Measurements from ENCODE around the gene S1PR3.

S1PR3 gene

GRCh38 chr9:88959727-88960469 lies 31.4 kb upstream of the S1PR3 start:
- ATAC-seq: no peak
- Mint-ChIP-seq H3K4me3 (no peak overlapping the region), H3K27me3 (peaks cover 10% of the 10 kb centered on the region), H3K27ac (no peak overlapping the region), H3K36me3 (no peaks in the 10 kb centered on the region), H3K9me3 (peaks cover 5% of the 10 kb centered on the region), H3K4me1 (no peaks in the 10 kb centered on the region)

- no peak for ATAC-seq
- no peak overlapping the region for H3K27ac Mint-ChIP-seq
- no peaks in the 10 kb centered on the region for H3K4me1 Mint-ChIP-seq
- H3K9me3 Mint-ChIP-seq: peaks cover 5% of the 10 kb centered on the region
- H3K4me3 Mint-ChIP-seq: no peak overlapping the region
- H3K36me3 Mint-ChIP-seq: no peaks in the 10 kb centered on the region
- H3K27me3 Mint-ChIP-seq: peaks cover 10% of the 10 kb centered on the region
These were observed 30.6 kb upstream of the S1PR3 start for GRCh38 chr9:88960632-88961031.

GRCh38 chr9:88965473-88965872 lies 25.8 kb upstream of the S1PR3 start:
- ATAC-seq: no peak
- H3K27ac Mint-ChIP-seq: no peak overlapping the region
- H3K36me3 Mint-ChIP-seq: no peaks in the 10 kb centered on the region
- H3K9me3 Mint-ChIP-seq: peaks cover 5% of the 10 kb centered on the region
- no peak overlapping the region for H3K4me3 Mint-ChIP-seq
- no peaks in the 10 kb centered on the region for H3K4me1 Mint-ChIP-seq
- peaks cover 9% of the 10 kb centered on the region for H3K27me3 Mint-ChIP-seq

- Mint-ChIP-seq H3K36me3 (no peaks in the 10 kb centered on the region), H3K4me3 (no peak overlapping the region), H3K27ac (no peak overlapping the region), H3K9me3 (no peaks in the 10 kb centered on the region), H3K27me3 (no peaks in the 10 kb centered on the region), H3K4me1 (no peaks in the 10 kb centered on the region)
- ATAC-seq: no peak
These were observed 24.2 kb upstream of the S1PR3 start for GRCh38 chr9:88966894-88967676.

- H3K4me3 Mint-ChIP-seq: no peak overlapping the region
- H3K27ac Mint-ChIP-seq: no peak overlapping the region
- H3K4me1 Mint-ChIP-seq: no peaks in the 10 kb centered on the region
- ATAC-seq: no peak
- H3K9me3 Mint-ChIP-seq: no peaks in the 10 kb centered on the region
- no peaks in the 10 kb centered on the region for H3K27me3 Mint-ChIP-seq
- H3K36me3 Mint-ChIP-seq: no peaks in the 10 kb centered on the region
These were observed 22.5 kb upstream of the S1PR3 start for GRCh38 chr9:88968799-88969198.

- Mint-ChIP-seq H3K27ac (no peak overlapping the region), H3K4me1 (no peaks in the 10 kb centered on the region), H3K4me3 (no peak overlapping the region), H3K27me3 (no peaks in the 10 kb centered on the region), H3K36me3 (no peaks in the 10 kb centered on the region), H3K9me3 (no peaks in the 10 kb centered on the region)
- ATAC-seq: peak; percentile 7
These were observed 21.5 kb upstream of the S1PR3 start for GRCh38 chr9:88969646-88970373.

GRCh38 chr9:88971131-88971960 lies 19.9 kb upstream of the S1PR3 start:
- H3K4me3 Mint-ChIP-seq: no peak overlapping the region
- peaks cover 2% of the 10 kb centered on the region for H3K27me3 Mint-ChIP-seq
- H3K36me3 Mint-ChIP-seq: no peaks in the 10 kb centered on the region
- H3K9me3 Mint-ChIP-seq: no peaks in the 10 kb centered on the region
- no peaks in the 10 kb centered on the region for H3K4me1 Mint-ChIP-seq
- no peak overlapping the region for H3K27ac Mint-ChIP-seq
- ATAC-seq: no peak

GRCh38 chr9:88972401-88972800 lies 18.9 kb upstream of the S1PR3 start:
- Mint-ChIP-seq H3K27ac (no peak overlapping the region), H3K4me3 (no peak overlapping the region), H3K36me3 (no peaks in the 10 kb centered on the region), H3K9me3 (no peaks in the 10 kb centered on the region), H3K27me3 (peaks cover 12% of the 10 kb centered on the region), H3K4me1 (no peaks in the 10 kb centered on the region)
- ATAC-seq: no peak

GRCh38 chr9:88973281-88974045 lies 17.8 kb upstream of the S1PR3 start:
- H3K36me3 Mint-ChIP-seq: no peaks in the 10 kb centered on the region
- H3K27ac Mint-ChIP-seq: no peak overlapping the region
- H3K9me3 Mint-ChIP-seq: no peaks in the 10 kb centered on the region
- H3K27me3 Mint-ChIP-seq: peaks cover 17% of the 10 kb centered on the region
- no peaks in the 10 kb centered on the region for H3K4me1 Mint-ChIP-seq
- no peak overlapping the region for H3K4me3 Mint-ChIP-seq
- no peak for ATAC-seq

GRCh38 chr9:88974641-88975040 lies 16.6 kb upstream of the S1PR3 start:
- no peaks in the 10 kb centered on the region for H3K4me1 Mint-ChIP-seq
- no peak overlapping the region for H3K27ac Mint-ChIP-seq
- no peak for ATAC-seq
- no peaks in the 10 kb centered on the region for H3K36me3 Mint-ChIP-seq
- no peak overlapping the region for H3K4me3 Mint-ChIP-seq
- H3K27me3 Mint-ChIP-seq: peaks cover 17% of the 10 kb centered on the region
- no peaks in the 10 kb centered on the region for H3K9me3 Mint-ChIP-seq

GRCh38 chr9:88975966-88976889 lies 15.0 kb upstream of the S1PR3 start:
- H3K4me3 Mint-ChIP-seq: no peak overlapping the region
- no peak for ATAC-seq
- H3K4me1 Mint-ChIP-seq: no peaks in the 10 kb centered on the region
- no peaks in the 10 kb centered on the region for H3K9me3 Mint-ChIP-seq
- no peaks in the 10 kb centered on the region for H3K36me3 Mint-ChIP-seq
- peaks cover 17% of the 10 kb centered on the region for H3K27me3 Mint-ChIP-seq
- H3K27ac Mint-ChIP-seq: no peak overlapping the region

GRCh38 chr9:88976890-88977257 lies 14.4 kb upstream of the S1PR3 start:
- H3K27me3 Mint-ChIP-seq: peaks cover 17% of the 10 kb centered on the region
- no peak for ATAC-seq

GRCh38 chr9:88978034-88978433 lies 13.2 kb upstream of the S1PR3 start:
- Mint-ChIP-seq H3K27me3 (peaks cover 17% of the 10 kb centered on the region), H3K4me3 (no peak overlapping the region), H3K36me3 (no peaks in the 10 kb centered on the region), H3K4me1 (no peaks in the 10 kb centered on the region), H3K9me3 (no peaks in the 10 kb centered on the region), H3K27ac (no peak overlapping the region)
- no peak for ATAC-seq

More at GRCh38 chr9:88976890-88977257, 14.4 kb upstream of the S1PR3 start:
- H3K36me3 Mint-ChIP-seq: no peaks in the 10 kb centered on the region
- no peak overlapping the region for H3K27ac Mint-ChIP-seq
- H3K9me3 Mint-ChIP-seq: no peaks in the 10 kb centered on the region
- H3K4me1 Mint-ChIP-seq: no peaks in the 10 kb centered on the region
- H3K4me3 Mint-ChIP-seq: no peak overlapping the region

Measured in stimulated activated memory B cell treated with anti-CD40 and anti-IgM and Interleukin-4, amounts not matched to agents 10 μg/mL and 1 μg/mL and 100 μg/mL, for 72 hours (primary cell).